ENCODE results near the gene ATF7IP2.
"Not testable (repeated sequence)": the region's sequence is repeated elsewhere in the genome, so short reads cannot be mapped to it uniquely, and the experiment has no call there.

The ATF7IP2 gene, protein sequence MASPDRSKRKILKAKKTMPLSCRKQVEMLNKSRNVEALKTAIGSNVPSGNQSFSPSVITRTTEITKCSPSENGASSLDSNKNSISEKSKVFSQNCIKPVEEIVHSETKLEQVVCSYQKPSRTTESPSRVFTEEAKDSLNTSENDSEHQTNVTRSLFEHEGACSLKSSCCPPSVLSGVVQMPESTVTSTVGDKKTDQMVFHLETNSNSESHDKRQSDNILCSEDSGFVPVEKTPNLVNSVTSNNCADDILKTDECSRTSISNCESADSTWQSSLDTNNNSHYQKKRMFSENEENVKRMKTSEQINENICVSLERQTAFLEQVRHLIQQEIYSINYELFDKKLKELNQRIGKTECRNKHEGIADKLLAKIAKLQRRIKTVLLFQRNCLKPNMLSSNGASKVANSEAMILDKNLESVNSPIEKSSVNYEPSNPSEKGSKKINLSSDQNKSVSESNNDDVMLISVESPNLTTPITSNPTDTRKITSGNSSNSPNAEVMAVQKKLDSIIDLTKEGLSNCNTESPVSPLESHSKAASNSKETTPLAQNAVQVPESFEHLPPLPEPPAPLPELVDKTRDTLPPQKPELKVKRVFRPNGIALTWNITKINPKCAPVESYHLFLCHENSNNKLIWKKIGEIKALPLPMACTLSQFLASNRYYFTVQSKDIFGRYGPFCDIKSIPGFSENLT

DNA sequence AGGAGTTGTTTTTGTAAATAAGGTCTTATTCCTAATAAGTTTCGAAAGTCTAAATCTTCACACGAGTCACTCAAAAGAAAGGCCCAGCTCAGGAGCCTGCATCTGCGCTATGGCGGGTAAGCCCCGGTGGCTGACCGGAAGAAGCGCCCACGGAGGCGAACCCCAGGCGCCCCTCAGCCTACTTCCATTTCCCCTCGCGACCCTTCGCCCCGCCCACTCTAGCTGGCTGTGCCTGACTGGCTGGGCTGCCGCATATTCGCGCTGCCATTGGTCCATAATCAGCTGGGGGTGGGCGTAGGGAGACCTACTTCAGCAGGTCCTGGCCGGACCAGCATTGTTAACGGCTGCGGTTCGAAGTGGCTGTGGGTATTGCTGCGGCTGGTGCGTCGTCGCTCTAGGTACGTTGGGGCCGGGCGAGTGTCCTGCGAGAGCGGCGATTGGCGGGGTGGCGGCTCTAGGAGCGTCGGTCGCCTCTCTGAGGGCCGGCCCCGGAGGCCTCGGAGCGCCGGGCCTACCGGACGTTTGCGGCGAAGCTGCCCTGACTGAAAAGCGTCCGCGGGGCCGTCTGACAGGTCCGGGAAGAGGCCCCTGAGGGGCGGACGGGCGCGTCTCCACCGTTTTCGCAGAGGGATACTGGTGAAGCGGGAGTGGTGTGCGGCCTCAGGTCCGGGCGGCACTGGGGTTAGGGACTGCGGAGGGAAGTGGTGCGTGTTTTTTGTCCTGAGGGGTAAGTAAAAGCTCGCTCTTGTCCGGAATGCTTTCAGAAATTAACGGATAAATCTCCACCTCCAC lies at the start of gene ATF7IP2:
ATF7IP2 (plus strand) TSS at position 337 of the 792 bp plus-strand sequence. CDS start 44,560 bp downstream, outside the sequence.
- H3K4me3 ChIP-seq (replicated peaks; ENCODE audit: low read depth, low read length): peak within 1 kb of the TSS; percentile 73
- no peak for TF ChIP-seq CTCF (IDR thresholded peaks at IDR 0.05; ENCODE audit: low read length, missing control alignments)
- peak; percentile 91 for DNase-seq (ENCODE audit: low read depth)

GRCh38 chr16:10338426-10338825 lies 47.4 kb upstream of the ATF7IP2 start:
- DNase-seq (ENCODE audit: low read depth): peak; percentile 12
- H3K4me3 ChIP-seq (replicated peaks; ENCODE audit: low read depth, low read length): no peak overlapping the region
- no peak for TF ChIP-seq CTCF (IDR thresholded peaks at IDR 0.05; ENCODE audit: low read length, missing control alignments)

DNA sequence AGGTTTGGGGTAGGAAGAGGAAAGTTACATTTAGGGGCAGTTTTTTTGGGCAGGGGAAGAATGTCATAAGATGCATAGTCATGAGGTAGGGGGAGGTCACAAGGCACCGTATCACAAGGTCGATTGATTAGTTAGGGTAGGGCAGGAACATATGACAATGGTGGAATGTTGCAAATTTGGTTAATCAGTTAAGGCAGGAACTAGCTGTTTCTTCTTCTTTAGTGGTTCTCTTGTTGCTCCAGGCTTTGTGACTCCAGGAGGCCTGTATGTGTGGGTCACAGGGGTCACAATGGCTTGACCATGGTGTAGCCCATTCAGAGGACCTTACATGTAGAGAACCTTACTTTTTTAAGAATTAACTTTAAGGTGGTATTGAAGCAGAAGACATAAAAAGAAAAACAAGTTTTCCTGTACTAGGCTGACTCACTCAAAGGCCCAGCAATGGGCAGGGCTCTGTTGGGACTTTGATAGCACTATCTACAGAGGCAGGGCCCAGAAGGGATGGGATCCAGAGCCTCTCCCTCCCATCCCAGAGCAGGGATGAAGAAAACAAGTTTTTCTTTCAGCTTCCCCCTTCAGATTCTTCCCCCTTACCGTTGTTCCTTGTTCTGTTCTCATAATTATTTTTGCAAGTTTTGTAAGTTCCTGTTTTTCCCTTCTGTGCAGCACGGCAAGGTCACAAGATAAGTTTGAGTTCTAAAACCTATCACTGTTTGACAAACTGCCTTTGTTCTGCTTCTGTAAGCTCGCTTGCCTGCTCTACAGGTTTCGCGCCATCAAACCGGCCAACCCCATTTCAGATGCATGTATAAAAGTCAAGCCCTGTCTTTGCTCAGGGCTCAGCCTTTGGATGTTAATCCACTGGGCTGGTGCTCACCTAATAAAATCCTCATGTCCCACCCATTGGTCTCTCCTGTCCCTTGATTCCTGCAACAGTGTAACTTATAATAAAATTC lies 45.8 kb upstream of the ATF7IP2 start:
- H3K4me3 ChIP-seq (replicated peaks; ENCODE audit: low read depth, low read length): no peak overlapping the region
- TF ChIP-seq CTCF (IDR thresholded peaks at IDR 0.05; ENCODE audit: low read length, missing control alignments): no peak
- no peak for DNase-seq (ENCODE audit: low read depth)

GRCh38 chr16:10343124-10343760 lies 42.6 kb upstream of the ATF7IP2 start:
- no peak overlapping the region for H3K4me3 ChIP-seq (replicated peaks; ENCODE audit: low read depth, low read length)
- DNase-seq (ENCODE audit: low read depth): no peak
- TF ChIP-seq CTCF (IDR thresholded peaks at IDR 0.05; ENCODE audit: low read length, missing control alignments): no peak

- not testable (repeated sequence) for DNase-seq (ENCODE audit: low read depth); H3K4me3 ChIP-seq (replicated peaks; ENCODE audit: low read depth, low read length)
These were observed 41.2 kb upstream of the ATF7IP2 start for GRCh38 chr16:10344699-10345098.

DNA sequence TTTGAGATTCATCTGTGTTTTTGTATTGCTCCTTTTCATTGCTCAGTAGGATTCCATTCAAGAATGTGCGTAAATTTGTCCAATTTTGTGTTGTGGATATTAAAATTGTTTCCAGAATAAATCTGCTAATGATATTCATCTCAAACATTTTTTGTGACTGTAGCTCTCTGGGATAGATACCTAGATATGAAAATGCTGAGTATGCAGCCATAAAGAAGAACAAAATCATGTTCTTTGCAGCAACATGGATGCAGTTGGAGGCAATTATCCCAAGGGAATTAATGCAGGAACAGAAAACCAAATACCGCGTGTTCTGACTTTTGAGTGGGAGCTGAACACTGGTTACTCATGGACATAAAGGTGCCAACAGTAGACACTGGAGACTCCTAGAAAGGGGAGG lies 40.2 kb upstream of the ATF7IP2 start:
- TF ChIP-seq CTCF (IDR thresholded peaks at IDR 0.05; ENCODE audit: low read length, missing control alignments): no peak

More for the DNA sequence above, 40.2 kb upstream of the ATF7IP2 start:
- DNase-seq (ENCODE audit: low read depth): no peak
- H3K4me3 ChIP-seq (replicated peaks; ENCODE audit: low read depth, low read length): no peak overlapping the region

Measured in fibroblast of pulmonary artery (primary cell).